ENCODE measurements around the gene ARID2. TPM values are rescaled to one million over a fixed set of nuclear protein-coding genes. Genes with fewer than 3 reads are reported as not detected.

The ARID2 gene
- total and polyA plus RNA-seq, 2 experiments from 2014 or later, result 26.5 to 54.9 TPM

DNA sequence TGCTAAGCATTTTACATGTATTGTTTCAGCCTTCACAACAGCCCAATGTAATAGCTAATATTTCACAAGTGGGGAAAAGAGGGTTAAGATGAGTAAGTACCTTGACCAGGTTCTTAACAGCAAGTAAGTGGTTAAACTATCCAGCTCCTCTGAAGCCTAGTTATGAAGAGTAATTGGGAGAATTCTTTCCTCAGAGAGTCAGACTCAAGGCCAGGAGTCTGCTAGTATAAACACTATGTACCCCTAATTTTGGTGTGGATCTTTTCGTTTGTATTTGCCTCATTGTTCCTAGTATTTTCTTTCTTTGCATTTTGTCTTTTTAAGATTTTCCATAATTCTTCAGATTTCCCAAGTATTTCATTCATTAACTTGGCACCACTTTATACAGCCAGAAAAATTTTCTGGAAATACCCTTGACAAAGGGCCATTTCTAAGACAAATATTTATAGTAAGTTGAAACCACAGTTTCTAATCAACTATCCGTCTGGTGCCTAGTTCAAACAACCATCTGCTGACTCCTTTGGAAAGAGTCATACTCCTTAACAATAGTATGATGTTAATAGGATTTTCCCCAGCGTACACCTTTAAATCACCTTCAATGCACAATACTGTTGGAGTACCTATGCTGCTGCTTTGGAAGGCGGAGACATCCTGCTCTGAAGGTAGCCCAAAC is 179.7 kb downstream of the ARID2 start:
- H3K9me3 Mint-ChIP-seq, result no peaks in the 10 kb centered on the region
- H3K4me3 ChIP-seq, result no peak overlapping the region
- H3K4me1 ChIP-seq (ENCODE audit: insufficient read depth), result no peaks in the 10 kb centered on the region
- H3K27me3 ChIP-seq (ENCODE audit: insufficient read depth), result no peaks in the 10 kb centered on the region
- no peak overlapping the region for H2AFZ ChIP-seq
- H3K27ac ChIP-seq (ENCODE audit: low read depth), result 0 out of 2 replicates have a peak overlapping the region, but pooled peaks have one; percentile 21
- H3K27me3 Mint-ChIP-seq (ENCODE audit: insufficient read depth, low read depth, poor library complexity), result no peaks in the 10 kb centered on the region
- no peak overlapping the region for H3K4me3 Mint-ChIP-seq
- no peaks in the 10 kb centered on the region for H3K36me3 ChIP-seq (ENCODE audit: insufficient read depth)
- H3K36me3 Mint-ChIP-seq (ENCODE audit: low read depth), result peaks cover 9% of the 10 kb centered on the region; the same call in 2 of the 3 replicates
- no peak overlapping the region for H3K27ac Mint-ChIP-seq
- H3K9me2 ChIP-seq (ENCODE audit: insufficient read depth), result no peaks in the 10 kb centered on the region
- no peaks in the 10 kb centered on the region for H3K4me1 Mint-ChIP-seq
- H3K4me2 ChIP-seq, result no peak overlapping the region
- H3F3A ChIP-seq (replicated peaks; ENCODE audit: low read depth), result no peaks in the 10 kb centered on the region
- no peak for ATAC-seq
- no peak for TF ChIP-seq POLR2AphosphoS5 (IDR thresholded peaks at IDR 0.05; ENCODE audit: low read depth)
- TF ChIP-seq, protein P1, sequence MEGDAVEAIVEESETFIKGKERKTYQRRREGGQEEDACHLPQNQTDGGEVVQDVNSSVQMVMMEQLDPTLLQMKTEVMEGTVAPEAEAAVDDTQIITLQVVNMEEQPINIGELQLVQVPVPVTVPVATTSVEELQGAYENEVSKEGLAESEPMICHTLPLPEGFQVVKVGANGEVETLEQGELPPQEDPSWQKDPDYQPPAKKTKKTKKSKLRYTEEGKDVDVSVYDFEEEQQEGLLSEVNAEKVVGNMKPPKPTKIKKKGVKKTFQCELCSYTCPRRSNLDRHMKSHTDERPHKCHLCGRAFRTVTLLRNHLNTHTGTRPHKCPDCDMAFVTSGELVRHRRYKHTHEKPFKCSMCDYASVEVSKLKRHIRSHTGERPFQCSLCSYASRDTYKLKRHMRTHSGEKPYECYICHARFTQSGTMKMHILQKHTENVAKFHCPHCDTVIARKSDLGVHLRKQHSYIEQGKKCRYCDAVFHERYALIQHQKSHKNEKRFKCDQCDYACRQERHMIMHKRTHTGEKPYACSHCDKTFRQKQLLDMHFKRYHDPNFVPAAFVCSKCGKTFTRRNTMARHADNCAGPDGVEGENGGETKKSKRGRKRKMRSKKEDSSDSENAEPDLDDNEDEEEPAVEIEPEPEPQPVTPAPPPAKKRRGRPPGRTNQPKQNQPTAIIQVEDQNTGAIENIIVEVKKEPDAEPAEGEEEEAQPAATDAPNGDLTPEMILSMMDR (conservative IDR thresholded peaks at IDR 0.05; ENCODE audit: low read depth in 2 of 2), result no peak
- TF ChIP-seq EZH2phosphoT487 (IDR thresholded peaks at IDR 0.05; ENCODE audit: unreplicated experiment), result no peak
- TF ChIP-seq, protein P2, sequence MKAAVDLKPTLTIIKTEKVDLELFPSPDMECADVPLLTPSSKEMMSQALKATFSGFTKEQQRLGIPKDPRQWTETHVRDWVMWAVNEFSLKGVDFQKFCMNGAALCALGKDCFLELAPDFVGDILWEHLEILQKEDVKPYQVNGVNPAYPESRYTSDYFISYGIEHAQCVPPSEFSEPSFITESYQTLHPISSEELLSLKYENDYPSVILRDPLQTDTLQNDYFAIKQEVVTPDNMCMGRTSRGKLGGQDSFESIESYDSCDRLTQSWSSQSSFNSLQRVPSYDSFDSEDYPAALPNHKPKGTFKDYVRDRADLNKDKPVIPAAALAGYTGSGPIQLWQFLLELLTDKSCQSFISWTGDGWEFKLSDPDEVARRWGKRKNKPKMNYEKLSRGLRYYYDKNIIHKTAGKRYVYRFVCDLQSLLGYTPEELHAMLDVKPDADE (IDR thresholded peaks at IDR 0.05), result no peak
- no peak for TF ChIP-seq JUNB (IDR thresholded peaks at IDR 0.05; ENCODE audit: unreplicated experiment)
- no peak for TF ChIP-seq NANOG (IDR thresholded peaks at IDR 0.05; ENCODE audit: borderline replicate concordance)
- TF ChIP-seq STAT1 (IDR thresholded peaks at IDR 0.05; ENCODE audit: unreplicated experiment), result no peak
- TF ChIP-seq, protein P3, sequence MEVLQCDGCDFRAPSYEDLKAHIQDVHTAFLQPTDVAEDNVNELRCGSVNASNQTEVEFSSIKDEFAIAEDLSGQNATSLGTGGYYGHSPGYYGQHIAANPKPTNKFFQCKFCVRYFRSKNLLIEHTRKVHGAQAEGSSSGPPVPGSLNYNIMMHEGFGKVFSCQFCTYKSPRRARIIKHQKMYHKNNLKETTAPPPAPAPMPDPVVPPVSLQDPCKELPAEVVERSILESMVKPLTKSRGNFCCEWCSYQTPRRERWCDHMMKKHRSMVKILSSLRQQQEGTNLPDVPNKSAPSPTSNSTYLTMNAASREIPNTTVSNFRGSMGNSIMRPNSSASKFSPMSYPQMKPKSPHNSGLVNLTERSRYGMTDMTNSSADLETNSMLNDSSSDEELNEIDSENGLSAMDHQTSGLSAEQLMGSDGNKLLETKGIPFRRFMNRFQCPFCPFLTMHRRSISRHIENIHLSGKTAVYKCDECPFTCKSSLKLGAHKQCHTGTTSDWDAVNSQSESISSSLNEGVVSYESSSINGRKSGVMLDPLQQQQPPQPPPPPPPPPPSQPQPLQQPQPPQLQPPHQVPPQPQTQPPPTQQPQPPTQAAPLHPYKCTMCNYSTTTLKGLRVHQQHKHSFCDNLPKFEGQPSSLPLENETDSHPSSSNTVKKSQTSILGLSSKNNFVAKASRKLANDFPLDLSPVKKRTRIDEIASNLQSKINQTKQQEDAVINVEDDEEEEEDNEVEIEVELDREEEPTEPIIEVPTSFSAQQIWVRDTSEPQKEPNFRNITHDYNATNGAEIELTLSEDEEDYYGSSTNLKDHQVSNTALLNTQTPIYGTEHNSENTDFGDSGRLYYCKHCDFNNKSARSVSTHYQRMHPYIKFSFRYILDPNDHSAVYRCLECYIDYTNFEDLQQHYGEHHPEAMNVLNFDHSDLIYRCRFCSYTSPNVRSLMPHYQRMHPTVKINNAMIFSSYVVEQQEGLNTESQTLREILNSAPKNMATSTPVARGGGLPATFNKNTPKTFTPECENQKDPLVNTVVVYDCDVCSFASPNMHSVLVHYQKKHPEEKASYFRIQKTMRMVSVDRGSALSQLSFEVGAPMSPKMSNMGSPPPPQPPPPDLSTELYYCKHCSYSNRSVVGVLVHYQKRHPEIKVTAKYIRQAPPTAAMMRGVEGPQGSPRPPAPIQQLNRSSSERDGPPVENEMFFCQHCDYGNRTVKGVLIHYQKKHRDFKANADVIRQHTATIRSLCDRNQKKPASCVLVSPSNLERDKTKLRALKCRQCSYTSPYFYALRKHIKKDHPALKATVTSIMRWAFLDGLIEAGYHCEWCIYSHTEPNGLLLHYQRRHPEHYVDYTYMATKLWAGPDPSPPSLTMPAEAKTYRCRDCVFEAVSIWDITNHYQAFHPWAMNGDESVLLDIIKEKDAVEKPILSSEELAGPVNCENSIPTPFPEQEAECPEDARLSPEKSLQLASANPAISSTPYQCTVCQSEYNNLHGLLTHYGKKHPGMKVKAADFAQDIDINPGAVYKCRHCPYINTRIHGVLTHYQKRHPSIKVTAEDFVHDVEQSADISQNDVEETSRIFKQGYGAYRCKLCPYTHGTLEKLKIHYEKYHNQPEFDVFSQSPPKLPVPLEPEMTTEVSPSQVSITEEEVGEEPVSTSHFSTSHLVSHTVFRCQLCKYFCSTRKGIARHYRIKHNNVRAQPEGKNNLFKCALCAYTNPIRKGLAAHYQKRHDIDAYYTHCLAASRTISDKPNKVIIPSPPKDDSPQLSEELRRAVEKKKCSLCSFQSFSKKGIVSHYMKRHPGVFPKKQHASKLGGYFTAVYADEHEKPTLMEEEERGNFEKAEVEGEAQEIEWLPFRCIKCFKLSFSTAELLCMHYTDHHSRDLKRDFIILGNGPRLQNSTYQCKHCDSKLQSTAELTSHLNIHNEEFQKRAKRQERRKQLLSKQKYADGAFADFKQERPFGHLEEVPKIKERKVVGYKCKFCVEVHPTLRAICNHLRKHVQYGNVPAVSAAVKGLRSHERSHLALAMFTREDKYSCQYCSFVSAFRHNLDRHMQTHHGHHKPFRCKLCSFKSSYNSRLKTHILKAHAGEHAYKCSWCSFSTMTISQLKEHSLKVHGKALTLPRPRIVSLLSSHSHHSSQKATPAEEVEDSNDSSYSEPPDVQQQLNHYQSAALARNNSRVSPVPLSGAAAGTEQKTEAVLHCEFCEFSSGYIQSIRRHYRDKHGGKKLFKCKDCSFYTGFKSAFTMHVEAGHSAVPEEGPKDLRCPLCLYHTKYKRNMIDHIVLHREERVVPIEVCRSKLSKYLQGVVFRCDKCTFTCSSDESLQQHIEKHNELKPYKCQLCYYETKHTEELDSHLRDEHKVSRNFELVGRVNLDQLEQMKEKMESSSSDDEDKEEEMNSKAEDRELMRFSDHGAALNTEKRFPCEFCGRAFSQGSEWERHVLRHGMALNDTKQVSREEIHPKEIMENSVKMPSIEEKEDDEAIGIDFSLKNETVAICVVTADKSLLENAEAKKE (CRISPR knock-in tag; IDR thresholded peaks at IDR 0.05), result no peak
- TF ChIP-seq EZH2 (IDR thresholded peaks at IDR 0.05; ENCODE audit: low read depth, unreplicated experiment), result no peak
- TF ChIP-seq, protein P4, sequence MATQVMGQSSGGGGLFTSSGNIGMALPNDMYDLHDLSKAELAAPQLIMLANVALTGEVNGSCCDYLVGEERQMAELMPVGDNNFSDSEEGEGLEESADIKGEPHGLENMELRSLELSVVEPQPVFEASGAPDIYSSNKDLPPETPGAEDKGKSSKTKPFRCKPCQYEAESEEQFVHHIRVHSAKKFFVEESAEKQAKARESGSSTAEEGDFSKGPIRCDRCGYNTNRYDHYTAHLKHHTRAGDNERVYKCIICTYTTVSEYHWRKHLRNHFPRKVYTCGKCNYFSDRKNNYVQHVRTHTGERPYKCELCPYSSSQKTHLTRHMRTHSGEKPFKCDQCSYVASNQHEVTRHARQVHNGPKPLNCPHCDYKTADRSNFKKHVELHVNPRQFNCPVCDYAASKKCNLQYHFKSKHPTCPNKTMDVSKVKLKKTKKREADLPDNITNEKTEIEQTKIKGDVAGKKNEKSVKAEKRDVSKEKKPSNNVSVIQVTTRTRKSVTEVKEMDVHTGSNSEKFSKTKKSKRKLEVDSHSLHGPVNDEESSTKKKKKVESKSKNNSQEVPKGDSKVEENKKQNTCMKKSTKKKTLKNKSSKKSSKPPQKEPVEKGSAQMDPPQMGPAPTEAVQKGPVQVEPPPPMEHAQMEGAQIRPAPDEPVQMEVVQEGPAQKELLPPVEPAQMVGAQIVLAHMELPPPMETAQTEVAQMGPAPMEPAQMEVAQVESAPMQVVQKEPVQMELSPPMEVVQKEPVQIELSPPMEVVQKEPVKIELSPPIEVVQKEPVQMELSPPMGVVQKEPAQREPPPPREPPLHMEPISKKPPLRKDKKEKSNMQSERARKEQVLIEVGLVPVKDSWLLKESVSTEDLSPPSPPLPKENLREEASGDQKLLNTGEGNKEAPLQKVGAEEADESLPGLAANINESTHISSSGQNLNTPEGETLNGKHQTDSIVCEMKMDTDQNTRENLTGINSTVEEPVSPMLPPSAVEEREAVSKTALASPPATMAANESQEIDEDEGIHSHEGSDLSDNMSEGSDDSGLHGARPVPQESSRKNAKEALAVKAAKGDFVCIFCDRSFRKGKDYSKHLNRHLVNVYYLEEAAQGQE (IDR thresholded peaks at IDR 0.05; ENCODE audit: unreplicated experiment), result no peak
- no peak for TF ChIP-seq ZNF331 (CRISPR knock-in tag; IDR thresholded peaks at IDR 0.05; ENCODE audit: low read depth)
- no peak for TF ChIP-seq CREB1 (CRISPR knock-in tag; IDR thresholded peaks at IDR 0.05; ENCODE audit: low read depth)
- TF ChIP-seq ZNF114 (CRISPR knock-in tag; IDR thresholded peaks at IDR 0.05), result no peak
- no peak for DNase-seq (ENCODE audit: low spot score)
- no peaks in the 10 kb centered on the region for H4K20me1 ChIP-seq (replicated peaks; ENCODE audit: insufficient read depth)
- H3K79me2 ChIP-seq (replicated peaks; ENCODE audit: insufficient read depth), result no peaks in the 10 kb centered on the region
